A549 (cell line): ENCODE measurements around the gene PTPN4. TPM values are rescaled to one million over a fixed set of nuclear protein-coding genes. Genes with fewer than 3 reads are reported as not detected.

ENCODE experiments used
- ATAC-seq, 2 experiments: fragments of 200-7000 bp in 1 of 2; fragments of >200 bp in 1 of 2; cut with Nextera tagmentation in 1 of 2; cut with Tn5 transposase in 1 of 2; 3 replicates each; pipeline versions ENCODE4 v1.8.0 to v1.9.1; 2018 to 2020; ENCODE audit warnings: mild to moderate bottlenecking in 1 of 2, moderate library complexity in 1 of 2
- CTCF ChIA-PET: fragments of 300-600 bp; sonication (Branson Sonifier 250); formaldehyde crosslinking; extraction: SDS; loops from one replicate; lab custom pipeline; 2021; ENCODE audit warnings: antibody characterized with exemption, inconsistent platforms; lab: Yijun Ruan, JAX
- POLR2A ChIA-PET: fragments of 350-600 bp; formaldehyde crosslinking; extraction: SDS; loops from one replicate; lab custom pipeline; 2021; ENCODE audit warnings: antibody characterized with exemption, inconsistent platforms; lab: Yijun Ruan, JAX
- DNase-seq, 2 experiments: peaks; one replicate each; pipeline versions ENCODE4 v3.0.0 to v3.0.0-alpha.2; 2011 to 2016; ENCODE audit warnings: low read depth in 1 of 2, low spot score in 1 of 2
- FAIRE-seq: peaks from 2 replicates; lab custom pipeline; 2011; peaks lifted over from hg19 to GRCh38; lab: Jason Lieb, UNC
- H3K27ac ChIP-seq, 2 experiments: fragments of >200 bp; sonication (Bioruptor Twin); formaldehyde crosslinking; 3 replicates each; pipeline ENCODE4 v1.5.1; 2016 to 2017
- H3K4me1 ChIP-seq: fragments of >200 bp; sonication (Bioruptor Twin); formaldehyde crosslinking; 3 replicates; pipeline ENCODE4 v1.6.1; 2016
- H3K4me2 ChIP-seq: fragments of >200 bp; sonication (Bioruptor Twin); formaldehyde crosslinking; 3 replicates; pipeline ENCODE4 v1.6.1; 2016
- H3K4me3 ChIP-seq: fragments of >200 bp; sonication (Bioruptor Twin); formaldehyde crosslinking; 3 replicates; pipeline ENCODE4 v1.5.1; 2016
- H3K9me3 ChIP-seq: fragments of >200 bp; sonication (Bioruptor Twin); formaldehyde crosslinking; 3 replicates; pipeline ENCODE4 v1.6.1; 2016
- ATOH8 ChIP-seq: fragments of 250-450 bp; sonication (Bioruptor Pico); IDR thresholded peaks from 2 replicates; pipeline ENCODE4 v1.5.0; 2020; ENCODE audit warnings: low read depth, mild to moderate bottlenecking, moderate library complexity
- BHLHE40 ChIP-seq: IDR thresholded peaks from 2 replicates; pipeline ENCODE4 v1.6.1; 2012; ENCODE audit warnings: low read depth, low read length, inconsistent platforms
- CBX8 ChIP-seq: fragments of 200-600 bp; sonication (generic); IDR thresholded peaks from 2 replicates; pipeline ENCODE4 v1.6.1; 2016
- CEBPB ChIP-seq, 2 experiments: fragments of >200 bp in 1 of 2; sonication (Bioruptor Twin) in 1 of 2; formaldehyde crosslinking in 1 of 2; IDR thresholded peaks; 2 replicates each; pipeline ENCODE4 v1.6.1; 2012 to 2016
- CTCF ChIP-seq: fragments of >200 bp; sonication (Bioruptor Twin); formaldehyde crosslinking; IDR thresholded peaks from 3 replicates; pipeline ENCODE4 v1.5.1; 2016
- EHF ChIP-seq: fragments of 250-450 bp; sonication (Bioruptor Pico); IDR thresholded peaks from 2 replicates; pipeline ENCODE4 v1.5.0; 2020; ENCODE audit warnings: mild to moderate bottlenecking
- EHMT2 ChIP-seq: fragments of 200-600 bp; sonication (generic); IDR thresholded peaks from 2 replicates; pipeline ENCODE4 v1.6.1; 2016; ENCODE audit warnings: antibody characterized with exemption, low read depth, mild to moderate bottlenecking, moderate library complexity
- FOSL2 ChIP-seq, 2 experiments: fragments of 450-650 bp in 1 of 2; fragments of >200 bp in 1 of 2; sonication (Bioruptor Twin) in 1 of 2; formaldehyde crosslinking; IDR thresholded peaks; 2 replicates each; pipeline versions ENCODE4 v1.5.0 to v1.6.1; 2016 to 2020; ENCODE audit warnings: mild to moderate bottlenecking in 1 of 2, moderate library complexity in 1 of 2
- GATA3 ChIP-seq: IDR thresholded peaks from 2 replicates; pipeline ENCODE4 v1.6.1; 2012; ENCODE audit warnings: borderline replicate concordance
- HES2 ChIP-seq: fragments of >200 bp; sonication (Bioruptor Twin); formaldehyde crosslinking; IDR thresholded peaks from 2 replicates; pipeline ENCODE4 v1.6.1; 2016
- HMGXB4 ChIP-seq: fragments of 250-450 bp; sonication (Bioruptor Pico); IDR thresholded peaks from 2 replicates; pipeline ENCODE4 v1.5.0; 2021; ENCODE audit warnings: mild to moderate bottlenecking, moderate library complexity, borderline replicate concordance
- HOXB5 ChIP-seq: fragments of 250-450 bp; sonication (Bioruptor Pico); IDR thresholded peaks from 2 replicates; pipeline ENCODE4 v1.5.0; 2020; ENCODE audit warnings: mild to moderate bottlenecking, moderate library complexity
- KDM1A ChIP-seq: fragments of 200-600 bp; sonication (generic); IDR thresholded peaks from 2 replicates; pipeline ENCODE4 v1.6.1; 2016; ENCODE audit warnings: low read depth, mild to moderate bottlenecking
- KDM5A ChIP-seq: fragments of 200-600 bp; sonication (generic); IDR thresholded peaks from 2 replicates; pipeline ENCODE4 v1.6.1; 2016; ENCODE audit warnings: antibody characterized with exemption, mild to moderate bottlenecking
- MAFK ChIP-seq: fragments of 450-650 bp; IDR thresholded peaks from 2 replicates; pipeline ENCODE4 v1.6.1; 2014; ENCODE audit not compliant: partially characterized antibody
- MYC ChIP-seq: IDR thresholded peaks from 2 replicates; pipeline ENCODE4 v1.6.1; 2012; ENCODE audit warnings: mild to moderate bottlenecking, inconsistent platforms, low read length, improper control_type of control experiment, borderline replicate concordance
- NPAS2 ChIP-seq: fragments of 250-450 bp; sonication (Bioruptor Pico); IDR thresholded peaks from 2 replicates; pipeline ENCODE4 v1.8.0; 2022; ENCODE audit warnings: mild to moderate bottlenecking, moderate library complexity, borderline replicate concordance
- PBX3 ChIP-seq: IDR thresholded peaks from 2 replicates; pipeline ENCODE4 v1.6.1; 2012
- POLR2AphosphoS2 ChIP-seq: conservative IDR thresholded peaks from 2 replicates; pipeline ENCODE4 v1.6.1; 2012; ENCODE audit warnings: low read length, improper control_type of control experiment, inconsistent platforms
- RAD21 ChIP-seq, 2 experiments: fragments of >200 bp in 1 of 2; sonication (Bioruptor Twin) in 1 of 2; formaldehyde crosslinking in 1 of 2; IDR thresholded peaks in 1 of 2; conservative IDR thresholded peaks in 1 of 2; 2 replicates in 1 of 2; 3 replicates in 1 of 2; pipeline ENCODE4 v1.6.1; 2012 to 2018; ENCODE audit warnings: inconsistent platforms in 1 of 2
- REST ChIP-seq: fragments of 200-600 bp; sonication (generic); IDR thresholded peaks from 2 replicates; pipeline ENCODE4 v1.6.1; 2016; ENCODE audit warnings: antibody characterized with exemption, mild to moderate bottlenecking, moderate library complexity
- RFX5 ChIP-seq: fragments of 450-650 bp; IDR thresholded peaks from 2 replicates; pipeline ENCODE4 v1.7.1; 2014; ENCODE audit warnings: antibody characterized with exemption, mild to moderate bottlenecking, moderate library complexity
- RNF2 ChIP-seq: fragments of 200-600 bp; sonication (generic); IDR thresholded peaks from 2 replicates; pipeline ENCODE4 v1.6.1; 2016; ENCODE audit warnings: low read depth, mild to moderate bottlenecking, antibody characterized with exemption, moderate library complexity, borderline replicate concordance
- SMC3 ChIP-seq: fragments of >200 bp; sonication (Bioruptor Twin); formaldehyde crosslinking; IDR thresholded peaks from 3 replicates; pipeline ENCODE4 v1.6.1; 2018; ENCODE audit warnings: inconsistent platforms
- SREBF2 ChIP-seq: fragments of 450-650 bp; IDR thresholded peaks from 2 replicates; pipeline ENCODE4 v1.6.1; 2014; ENCODE audit warnings: mild to moderate bottlenecking, moderate library complexity
- TFCP2L1 ChIP-seq: fragments of 250-450 bp; sonication (Bioruptor Pico); IDR thresholded peaks from 2 replicates; pipeline ENCODE4 v1.5.0; 2021; ENCODE audit warnings: mild to moderate bottlenecking
- WGBS: methylation state at CpG from one replicate; pipeline ENCODE4 v1.1.6; 2017; ENCODE audit errors: missing lambda C conversion rate; 5-methylcytosine and 5-hydroxymethylcytosine counted together
- polyA minus RNA-seq: library from RNA; depleted of rRNA, polyadenylated mRNA; stranded (reverse); fragments of >200 nt; gene quantifications from 2 replicates; pipeline ENCODE4 v1.2.3, GENCODE V29; 2011; rRNA and poly(A)+ RNA removed
- polyA plus RNA-seq, 4 experiments: library from polyadenylated mRNA; depleted of rRNA in 3 of 4; stranded (reverse); fragments of >200 nt; fragmentation: RNase III in 1 of 4; extraction: RNeasy Plus Mini Kit Qiagen cat#74134 plus additional on column Dnase treatment in 1 of 4; gene quantifications; 2 replicates in 3 of 4; 3 replicates in 1 of 4; pipeline ENCODE4 v1.2.3, GENCODE V29; 2011 to 2017

The PTPN4 gene
- polyA plus RNA-seq (2011; rRNA removed) (36.6 and 47.9 TPM in 2 replicates), polyA plus RNA-seq (2017; fragmentation: RNase III; extraction: RNeasy Plus Mini Kit Qiagen cat#74134 plus additional on column Dnase treatment) (14.1 to 16.9 TPM (median 14.5 TPM) in 3 replicates), polyA minus RNA-seq (80.4 and 84.0 TPM in 2 replicates)
- 7.2 and 9.2 TPM in 2 replicates for polyA plus RNA-seq (2012; cell fraction: cytosol; rRNA removed)
- polyA plus RNA-seq (2012; cell fraction: nucleus; rRNA removed), result 8.8 and 10.0 TPM in 2 replicates

GRCh38 chr2:119759451-119760236, at the start of gene PTPN4:
Gene PTPN4, plus strand, starts transcription at chr2:119759922. Its CDS starts 49,932 bp downstream, at chr2:119809854.
- peak within 1 kb of the TSS; percentile 92 to 97 for H3K27ac ChIP-seq
- ATAC-seq (peak; percentile 92 to 97), FAIRE-seq (no peak), DNase-seq (peak; percentile 92 to 99)
- no peaks in the 10 kb centered on the region for H3K9me3 ChIP-seq
- peaks cover 30% of the 10 kb centered on the region; the same call in 2 of the 3 replicates for H3K4me1 ChIP-seq
- peak within 1 kb of the TSS; percentile 92 for H3K4me2 ChIP-seq
- CTCF ChIA-PET, result interaction anchor here (0.9 to 1.5 kb wide), 5 partner anchors 59 to 553 kb away, joined by 3 to 4 read pairs (median 3); no protein-coding TSS in a partner anchor
- peak within 1 kb of the TSS; percentile 66 for H3K4me3 ChIP-seq
- POLR2A ChIA-PET, result interaction anchor here (0.6 to 1.4 kb wide), 13 partner anchors 9 to 792 kb away, joined by 3 to 9 read pairs (median 4); partner anchors contain the start of genes TMEM177, TMEM185B and TMEM37
- WGBS, result 0% methylated on average over 23 of the region's 59 CpGs
- no peak; the same call in 1 of the 2 replicates for TF ChIP-seq MYC
- TF ChIP-seq CEBPB (IDR thresholded peaks at IDR 0.05), result no peak
- TF ChIP-seq RFX5, result peak; percentile 90
- no peak for TF ChIP-seq RAD21 (conservative IDR thresholded peaks at IDR 0.05 in 1 of 2, IDR thresholded peaks at IDR 0.05 in 1 of 2)
- TF ChIP-seq PBX3, result peak; percentile 26; the same call in 1 of the 2 replicates
- TF ChIP-seq KDM1A, result no peak
- TF ChIP-seq EHF (CRISPR knock-in tag), result no peak
- no peak for TF ChIP-seq EHMT2
- no peak for TF ChIP-seq HOXB5 (CRISPR knock-in tag)
- TF ChIP-seq SMC3, result no peak
- no peak for TF ChIP-seq RNF2
- TF ChIP-seq HMGXB4 (CRISPR knock-in tag), result 0 out of 2 replicates have a peak, but pooled peaks have one; percentile 32
- no peak for TF ChIP-seq POLR2AphosphoS2
- peak; percentile 63 for TF ChIP-seq GATA3
- TF ChIP-seq REST, result peak; percentile 100
- no peak for TF ChIP-seq SREBF2
- TF ChIP-seq CTCF, result no peak
- TF ChIP-seq MAFK, result peak; percentile 40
- TF ChIP-seq ATOH8, result no peak
- peak; percentile 85 for TF ChIP-seq TFCP2L1 (CRISPR knock-in tag)
- TF ChIP-seq FOSL2 (IDR thresholded peaks at IDR 0.05), result no peak
- TF ChIP-seq FOSL2 (CRISPR knock-in tag; IDR thresholded peaks at IDR 0.05), result no peak
- no peak for TF ChIP-seq KDM5A
- no peak for TF ChIP-seq HES2
- TF ChIP-seq BHLHE40, result no peak
- no peak for TF ChIP-seq CBX8
- no peak for TF ChIP-seq NPAS2 (CRISPR knock-in tag)
